Stimulated activated CD8-positive, alpha-beta memory T cell treated with anti-CD3 and anti-CD28 coated beads, Interleukin-12 subunit alpha, Interleukin-12 subunit beta, amount 100 ng/mL, for 24 hours (primary cell): ENCODE data around the gene RACK1.
"Not testable (repeated sequence)": the region's sequence is repeated elsewhere in the genome, so short reads cannot be mapped to it uniquely, and the experiment has no call there.

ENCODE experiments used
- DNase-seq: peaks from one replicate; pipeline ENCODE4 v3.0.0-alpha.2; 2020; ENCODE audit errors: extremely low read depth

RACK1 gene

DNA sequence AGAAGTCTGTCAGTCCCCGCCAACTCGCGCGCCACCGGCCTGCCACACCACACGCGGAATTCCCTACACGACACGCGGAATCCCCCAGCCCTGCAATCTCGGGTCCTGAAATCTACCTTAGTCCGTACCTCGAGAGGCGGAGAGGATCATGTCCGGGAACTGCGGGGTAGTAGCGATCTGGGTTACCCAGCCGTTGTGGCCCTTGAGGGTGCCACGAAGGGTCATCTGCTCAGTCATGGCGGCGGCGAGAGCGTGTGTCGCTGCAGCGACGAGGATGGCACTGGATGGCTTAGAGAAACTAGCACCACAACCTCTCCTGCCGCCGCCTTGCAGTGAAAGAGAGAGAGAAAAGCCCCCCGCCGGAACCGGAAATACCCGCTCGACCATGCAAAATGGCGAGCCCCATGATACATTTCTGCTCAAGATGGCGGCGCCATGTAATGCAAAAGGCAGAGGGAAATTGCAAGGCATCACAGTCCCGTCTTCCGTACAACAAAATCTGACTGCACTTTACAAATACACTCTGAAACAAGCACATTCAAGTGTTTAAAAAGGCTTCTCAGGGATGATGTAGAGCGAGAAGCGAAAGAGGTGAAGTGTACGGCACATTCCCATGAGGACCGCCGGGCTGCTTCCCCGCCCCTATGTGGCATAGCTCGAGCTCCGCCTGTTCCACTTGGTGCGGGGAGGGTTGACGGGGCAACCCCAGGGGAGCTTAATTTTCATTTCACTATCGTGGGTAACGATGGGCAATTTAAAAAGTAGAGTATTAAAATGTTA lies at the start of gene RACK1:
TSS of gene RACK1 (minus strand) at position 343 of the 780 bp plus-strand sequence. CDS start at position 237, 106 bp downstream.
- peak; percentile 81 for DNase-seq

DNA sequence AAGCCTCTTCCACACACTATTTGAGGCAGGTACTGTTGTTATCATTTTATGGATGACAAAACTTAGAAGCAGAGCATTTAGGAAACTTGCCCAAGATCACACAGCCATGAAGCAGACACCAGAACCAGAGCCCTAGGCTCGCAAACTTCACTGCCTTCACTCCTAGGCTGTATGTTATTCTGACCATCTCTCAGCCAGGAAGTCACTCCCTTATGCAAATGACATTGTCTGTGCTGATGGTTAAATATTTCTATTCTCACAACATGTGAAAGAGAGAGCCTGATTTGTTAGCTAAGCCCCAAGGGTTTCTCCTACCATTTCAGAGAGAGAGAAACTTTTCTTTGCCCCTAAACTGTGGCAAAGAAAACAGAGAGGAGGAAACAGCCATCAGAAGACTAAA lies 43.6 kb upstream of the RACK1 start:
- not testable (repeated sequence) for DNase-seq

DNA sequence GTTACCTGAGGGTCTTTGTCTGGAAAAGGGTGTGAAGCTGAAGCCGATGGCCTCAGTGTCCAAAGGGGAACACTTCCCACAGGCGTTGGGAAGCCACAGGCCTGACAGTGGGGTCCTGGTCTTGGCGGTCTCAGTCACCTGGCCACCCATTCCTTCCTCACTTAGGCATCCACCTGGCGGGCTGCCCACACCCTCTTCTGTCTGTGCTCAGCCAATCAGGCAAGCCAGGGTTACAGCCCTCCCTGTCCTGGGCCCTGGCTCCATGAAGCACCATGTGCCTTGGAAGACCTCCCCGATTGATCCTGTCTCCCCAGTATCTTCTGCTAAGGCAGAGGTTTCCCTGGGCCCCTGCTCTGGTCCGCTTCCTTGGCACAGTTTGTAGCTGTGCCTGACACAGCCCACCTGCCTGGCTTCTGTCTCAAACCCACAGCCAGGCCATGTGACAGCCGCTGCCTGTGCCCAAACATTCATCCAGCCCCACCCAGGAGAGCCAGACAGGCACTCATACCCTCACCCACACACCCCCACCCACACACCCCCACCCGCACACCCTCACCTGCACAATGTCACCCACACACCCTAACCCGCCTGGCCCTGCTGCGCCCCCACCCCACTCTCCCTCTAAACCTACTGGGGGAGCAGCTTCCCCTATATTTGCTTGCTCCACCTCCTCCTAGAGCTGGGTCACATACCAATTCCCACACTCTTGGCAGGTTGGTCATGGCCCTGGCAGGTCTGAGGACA lies 42.4 kb upstream of the RACK1 start:
- DNase-seq = not testable (repeated sequence)

DNA sequence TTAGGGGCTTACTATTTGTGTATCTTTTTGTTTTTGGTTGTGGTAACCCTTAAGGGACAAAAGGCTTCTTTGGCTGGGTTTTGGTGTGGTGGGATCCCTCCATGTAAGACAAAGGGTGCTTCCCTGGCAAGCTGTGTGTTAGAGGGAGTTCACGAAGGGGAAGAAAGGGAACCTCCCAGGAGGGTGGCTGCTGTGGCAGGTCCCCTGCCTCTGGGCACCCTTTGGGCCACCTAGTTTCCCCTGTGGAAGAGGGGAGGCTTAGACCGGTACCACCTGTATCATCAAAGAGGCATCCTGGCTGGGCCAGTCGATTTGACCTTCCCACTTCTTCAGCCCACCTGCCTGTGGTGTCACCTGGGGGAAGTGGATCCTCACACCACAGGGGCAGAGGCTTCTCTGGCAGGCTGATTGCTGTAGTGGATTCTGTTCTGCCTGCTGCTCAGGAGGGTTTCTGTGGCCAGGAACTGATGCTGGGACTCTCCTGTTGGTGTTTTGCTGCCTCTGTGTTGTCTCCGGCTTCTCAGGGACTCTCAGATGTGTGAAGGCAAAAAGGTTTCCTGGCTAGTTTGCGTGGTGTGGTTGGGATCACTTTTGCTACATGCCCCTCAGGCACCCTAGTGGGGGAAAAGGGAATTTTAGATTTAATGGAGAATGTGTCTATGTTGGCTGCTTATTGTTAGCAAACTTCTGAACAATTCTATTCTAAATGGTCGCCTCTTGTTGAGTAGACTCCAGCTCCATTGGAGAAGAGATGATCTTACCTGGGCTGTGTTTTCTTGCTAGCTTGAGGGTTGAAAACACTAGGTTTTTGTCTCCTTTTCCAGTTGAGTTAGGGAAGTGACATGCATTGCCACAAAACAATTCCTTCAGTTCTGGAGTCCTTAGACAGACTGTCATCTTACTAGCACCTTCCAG lies 40.4 kb upstream of the RACK1 start:
- DNase-seq = not testable (repeated sequence)

DNA sequence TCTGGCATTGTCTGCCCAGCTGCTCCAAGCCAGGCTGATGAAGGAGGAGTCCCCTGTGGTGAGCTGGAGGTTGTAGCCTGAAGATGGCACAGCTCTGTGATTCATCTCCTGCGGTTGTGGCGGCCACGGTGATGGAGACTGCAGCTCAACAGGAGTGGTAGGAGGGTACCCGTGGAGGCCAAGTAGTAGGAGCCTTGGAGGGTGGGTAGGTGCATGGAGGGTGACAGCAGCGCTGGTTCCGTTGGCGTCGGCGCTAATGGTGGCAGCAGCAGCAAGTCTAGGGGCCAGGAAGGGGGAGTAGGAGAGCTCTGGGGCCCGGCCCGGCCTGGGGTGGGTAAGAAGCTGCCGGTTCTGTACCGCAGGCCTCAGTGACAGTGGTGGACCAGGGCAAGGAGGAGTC lies 39.6 kb upstream of the RACK1 start:
- no peak for DNase-seq

DNA sequence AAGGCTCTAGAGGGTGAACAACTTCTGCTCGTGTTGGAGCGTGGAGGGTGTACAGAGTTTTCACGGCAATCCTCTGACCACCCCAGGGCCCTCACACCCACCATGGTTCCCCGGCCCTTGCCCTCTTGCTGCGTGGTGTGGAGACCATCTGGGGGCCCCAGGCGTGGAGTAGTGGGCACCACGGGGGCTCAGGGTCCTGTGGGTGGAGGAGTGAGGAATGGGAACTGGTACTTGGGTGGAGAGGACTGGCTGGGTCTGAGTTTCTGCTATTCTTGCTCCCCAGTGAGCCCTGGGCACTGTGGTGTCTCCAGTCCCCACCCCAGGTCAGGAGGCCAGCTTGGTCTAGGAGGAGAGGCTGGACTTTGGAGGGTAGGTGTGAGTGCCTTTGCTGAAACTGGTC lies 39.2 kb upstream of the RACK1 start:
- no peak for DNase-seq

DNA sequence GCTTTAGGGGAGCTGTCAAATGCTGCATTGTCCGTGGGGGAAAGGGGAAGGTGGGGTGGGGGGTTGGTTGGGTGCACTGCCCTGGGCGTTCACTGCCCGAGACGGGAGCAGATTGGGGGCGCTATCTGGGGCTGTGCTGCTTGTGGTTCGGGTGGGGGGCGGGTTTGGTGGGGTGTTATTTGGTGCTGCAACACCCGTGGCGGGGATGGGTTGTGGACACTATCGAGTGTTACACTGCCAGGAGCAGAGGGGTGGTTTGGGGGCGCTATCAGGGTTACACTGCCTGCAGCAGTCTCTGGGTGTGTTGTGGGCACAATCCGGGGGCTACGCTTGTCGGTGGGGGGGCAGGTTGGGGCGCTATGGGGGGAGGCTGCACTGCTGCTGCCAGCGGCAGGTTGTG lies 38.7 kb upstream of the RACK1 start:
- not testable (repeated sequence) for DNase-seq

DNA sequence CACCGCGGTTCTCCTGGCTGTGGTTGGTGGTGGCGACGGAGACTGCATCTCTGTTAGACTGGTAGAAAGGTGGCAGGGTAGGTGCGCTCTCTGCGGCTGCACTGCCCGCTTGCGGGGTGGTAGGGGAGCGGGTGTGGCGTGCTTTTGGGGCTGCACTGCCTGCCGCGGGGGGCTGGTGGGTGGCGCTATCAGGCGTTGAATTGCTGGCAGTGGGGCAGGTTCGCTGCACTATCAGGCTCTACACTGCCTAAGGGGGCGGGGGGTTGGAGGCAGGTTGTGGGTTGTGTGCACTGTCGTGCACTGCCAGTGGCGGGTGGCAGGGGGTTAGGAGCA lies 38.2 kb upstream of the RACK1 start:
- DNase-seq = no peak

DNA sequence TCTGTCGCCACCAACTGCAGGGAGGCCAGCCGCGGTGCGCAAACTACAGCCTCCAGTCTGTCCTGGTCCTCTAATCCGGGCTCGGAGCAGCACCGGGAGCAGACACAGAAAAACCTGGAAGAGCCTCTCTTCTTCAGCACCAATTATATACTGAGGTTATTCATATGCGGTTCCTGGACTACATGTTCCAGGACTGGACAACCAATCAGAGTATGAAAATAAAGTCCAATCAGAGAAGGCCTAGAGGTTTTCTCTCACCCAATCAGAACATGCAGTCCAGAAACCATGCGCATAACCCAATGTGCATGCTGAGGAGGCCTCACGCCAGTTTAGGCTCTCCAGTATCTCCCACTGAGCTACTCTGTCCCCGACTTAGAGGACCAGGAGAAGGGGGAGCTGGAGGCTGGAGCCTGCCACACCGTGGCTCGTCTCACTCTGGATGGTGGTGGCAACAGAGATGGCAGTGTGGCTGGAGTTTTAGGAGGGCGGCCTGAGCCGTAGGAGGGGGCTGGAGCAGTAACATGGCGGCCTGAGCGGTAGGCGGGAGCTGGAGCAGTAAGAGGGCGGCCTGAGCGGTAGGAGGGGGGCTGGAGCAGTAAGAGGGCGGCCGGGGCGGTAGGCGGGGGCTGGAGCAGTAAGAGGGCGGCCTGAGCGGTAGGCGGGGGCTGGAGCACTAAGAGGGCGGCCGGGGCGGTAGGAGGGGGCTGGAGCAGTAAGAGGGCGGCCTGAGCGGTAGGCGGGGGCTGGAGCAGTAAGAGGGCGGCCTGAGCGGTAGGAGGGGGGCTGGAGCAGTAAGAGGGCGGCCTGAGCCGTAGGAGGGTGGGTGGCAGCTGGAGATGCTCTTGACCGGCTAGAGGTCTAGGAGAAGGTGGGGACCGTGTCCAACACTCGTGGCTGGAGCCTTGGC lies 37.6 kb upstream of the RACK1 start:
- DNase-seq = no peak

DNA sequence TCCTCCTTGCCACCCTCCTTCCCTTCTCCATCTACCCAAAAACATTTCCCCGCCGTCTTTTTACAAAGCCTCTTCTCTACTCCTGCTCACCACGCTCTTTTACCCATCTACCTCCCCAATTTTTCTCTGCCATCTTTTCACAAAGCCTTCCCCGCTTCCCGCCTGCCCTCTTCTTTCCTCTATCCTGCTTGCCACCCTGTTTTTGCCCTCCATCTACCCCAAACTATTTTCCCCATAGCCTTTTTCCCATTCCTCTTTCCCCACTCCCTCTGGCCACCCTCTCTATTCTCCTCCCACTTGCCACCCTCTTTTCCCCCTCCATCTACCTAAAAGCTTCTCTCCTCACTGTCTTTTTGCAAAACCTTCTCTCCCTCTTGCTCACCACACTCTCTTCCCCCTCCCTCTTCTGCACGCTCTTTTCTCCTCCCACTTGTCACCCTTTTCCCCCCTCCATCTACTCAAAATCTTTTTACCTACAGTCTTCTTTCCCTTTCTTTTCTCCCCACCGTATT lies 36.6 kb upstream of the RACK1 start:
- no peak for DNase-seq

DNA sequence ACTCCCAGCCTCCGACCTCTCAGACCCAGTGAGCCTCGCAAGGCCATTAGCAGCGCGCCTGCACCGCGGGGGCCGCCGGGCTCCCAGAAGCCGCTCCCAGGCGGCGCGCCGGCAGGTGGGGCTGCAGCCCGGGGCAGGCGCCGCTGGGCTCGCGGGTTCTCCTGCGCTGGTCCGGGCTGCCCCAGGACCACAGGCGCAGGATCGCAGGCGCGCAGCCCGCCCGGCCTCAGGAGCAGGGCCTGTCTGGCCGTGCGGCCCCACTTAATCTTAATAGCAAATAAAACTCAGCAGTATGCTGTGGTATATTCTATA lies 29.7 kb upstream of the RACK1 start:
- DNase-seq = not testable (repeated sequence)

DNA sequence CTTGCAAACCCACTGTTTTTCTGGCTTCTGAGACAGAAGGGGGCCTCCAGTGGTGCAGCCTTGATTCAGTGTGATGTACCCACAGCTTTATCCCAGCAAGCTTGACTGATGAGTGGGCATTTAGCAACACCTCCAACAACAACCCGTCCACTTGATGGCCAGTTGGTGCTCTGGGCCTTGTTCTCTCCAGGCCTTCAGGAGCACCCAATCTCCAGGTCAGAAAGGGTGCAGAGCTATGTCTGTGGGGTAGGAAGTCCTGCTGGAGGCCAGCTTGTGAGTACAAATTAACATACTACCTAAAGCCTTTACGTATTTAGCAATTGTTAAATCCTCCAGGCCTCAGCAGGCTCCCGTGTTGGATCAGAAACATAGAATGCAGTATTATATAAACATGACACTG lies 27.4 kb upstream of the RACK1 start:
- DNase-seq = no peak

DNA sequence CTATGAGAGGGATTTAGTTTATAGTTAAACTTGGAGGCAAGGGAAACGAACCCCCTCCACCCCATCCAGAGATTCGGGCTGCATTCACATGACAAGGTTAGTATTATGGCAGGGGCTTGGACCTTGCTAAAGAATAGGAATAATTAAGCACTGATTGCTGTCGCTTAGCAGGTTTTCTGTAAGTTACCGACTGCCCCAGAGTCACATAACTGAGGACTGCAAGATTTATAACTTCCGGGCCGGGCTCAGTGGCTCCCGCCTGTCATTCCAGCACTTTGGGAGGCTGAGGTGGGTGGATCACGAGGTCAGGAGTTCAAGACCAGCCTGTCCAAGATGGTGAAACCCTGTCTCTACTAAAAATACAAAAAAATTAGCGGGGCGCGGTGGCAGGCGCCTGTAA lies 24.2 kb upstream of the RACK1 start:
- not testable (repeated sequence) for DNase-seq

DNA sequence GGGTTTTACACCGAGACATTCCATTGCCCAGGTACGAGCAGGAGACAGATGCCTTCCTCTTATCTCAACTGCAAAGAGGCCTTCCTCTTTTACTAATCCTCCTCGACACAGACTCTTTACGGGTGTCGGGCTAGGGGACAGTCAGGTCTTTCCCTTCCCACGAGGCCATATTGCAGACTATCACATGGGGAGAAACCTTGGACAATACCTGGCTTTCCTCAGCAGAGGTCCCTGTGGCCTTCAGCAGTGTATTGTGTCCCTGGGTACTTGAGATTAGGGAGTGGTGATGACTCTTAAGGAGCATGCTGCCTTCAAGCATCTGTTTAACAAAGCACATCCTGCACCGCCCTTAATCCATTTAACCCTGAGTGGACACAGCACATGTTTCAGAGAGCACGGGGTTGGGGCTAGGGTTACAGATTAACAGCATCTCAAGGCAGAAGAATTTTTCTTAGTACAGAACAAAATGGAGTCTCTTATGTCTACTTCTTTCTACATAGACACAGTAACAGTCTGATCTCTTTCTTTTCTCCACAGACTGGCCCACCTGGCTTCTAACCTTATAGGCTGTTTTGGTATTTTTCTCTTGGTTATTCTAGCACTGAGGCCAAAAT lies 23.7 kb upstream of the RACK1 start:
- DNase-seq = not testable (repeated sequence)

DNA sequence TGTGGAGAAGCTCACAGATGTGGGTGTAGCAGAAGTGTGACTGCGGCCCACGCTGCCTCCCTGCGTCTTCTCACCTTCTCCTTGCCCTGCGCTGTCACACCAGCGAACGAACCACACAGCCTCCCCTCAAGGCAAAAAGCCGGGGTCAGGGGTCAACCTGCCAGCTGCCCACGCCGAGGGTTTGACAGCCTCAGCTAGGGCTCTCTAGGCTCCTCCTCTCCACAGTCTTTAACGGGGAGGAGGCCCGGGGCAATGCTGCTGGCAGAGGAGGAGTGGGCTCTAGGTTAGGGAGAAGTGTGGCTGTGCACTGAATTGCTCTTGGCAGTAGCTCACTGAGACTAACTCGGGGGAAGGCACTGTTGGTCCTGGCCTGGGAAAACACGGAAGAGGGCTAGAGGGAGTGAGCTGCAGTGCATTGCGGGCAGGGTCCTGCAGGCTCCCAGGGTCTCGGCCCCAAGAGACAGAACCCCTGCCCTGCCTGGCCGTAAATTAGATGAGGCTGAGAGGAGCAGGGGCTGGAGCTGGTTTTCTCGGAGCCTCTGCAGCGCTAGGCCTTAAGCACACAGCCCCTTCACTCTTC lies 21.5 kb upstream of the RACK1 start:
- no peak for DNase-seq

DNA sequence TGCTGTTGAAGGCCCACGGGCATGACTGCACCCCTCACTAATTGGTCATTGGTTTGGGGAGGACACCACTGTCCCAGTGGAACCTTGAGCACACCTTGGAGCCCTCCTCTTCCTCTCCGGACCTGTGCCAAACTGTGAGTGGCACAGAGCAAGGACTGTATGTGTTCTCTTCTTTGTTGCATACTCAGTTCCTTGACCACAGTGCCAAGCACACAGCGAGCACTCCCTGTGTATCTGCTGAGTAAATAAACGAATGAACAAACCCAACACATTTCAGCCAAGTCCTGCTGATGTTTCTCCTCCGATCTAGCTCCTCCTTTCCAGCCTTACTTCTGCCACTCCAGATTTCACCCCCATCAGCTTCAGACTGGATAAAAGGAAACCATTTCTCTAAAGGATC lies 19.9 kb upstream of the RACK1 start:
- no peak for DNase-seq

DNA sequence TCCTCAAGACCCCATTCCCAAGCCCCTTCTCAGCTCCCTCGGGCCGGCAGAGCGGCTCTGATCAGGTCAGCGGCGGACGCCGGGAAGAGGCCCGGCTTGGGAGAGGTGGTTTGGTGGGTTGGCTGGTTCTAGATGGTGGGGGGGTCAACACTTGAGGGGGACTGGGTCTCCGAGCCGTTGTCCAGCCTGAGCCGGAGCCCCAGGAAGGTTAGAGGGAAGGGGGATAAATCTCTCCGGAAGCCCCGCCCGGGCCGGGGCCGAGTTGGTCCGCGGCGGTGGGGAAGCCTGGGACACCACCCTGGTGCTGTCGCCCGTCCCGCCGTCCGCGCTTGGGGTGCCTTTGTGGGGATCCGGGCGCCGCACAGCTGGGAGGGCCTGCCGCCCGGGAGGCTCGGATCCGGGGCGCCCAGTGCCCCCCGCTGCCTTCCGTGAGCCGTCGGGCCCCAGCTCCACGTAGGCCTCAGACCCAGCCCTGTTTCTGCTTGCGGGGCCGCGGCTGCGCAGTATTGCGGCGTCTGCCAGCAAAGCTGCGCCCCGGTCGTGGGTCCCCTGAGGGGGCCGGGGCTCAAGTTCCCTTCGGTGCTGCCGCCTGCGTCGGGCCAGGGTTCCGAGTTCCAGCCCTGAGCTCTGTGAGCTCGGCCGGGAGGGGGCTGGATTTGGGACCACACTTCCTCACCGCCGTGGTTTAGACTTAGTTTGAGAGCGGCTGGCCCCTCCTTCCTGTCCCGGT lies 17.8 kb upstream of the RACK1 start:
- DNase-seq = peak; percentile 47

DNA sequence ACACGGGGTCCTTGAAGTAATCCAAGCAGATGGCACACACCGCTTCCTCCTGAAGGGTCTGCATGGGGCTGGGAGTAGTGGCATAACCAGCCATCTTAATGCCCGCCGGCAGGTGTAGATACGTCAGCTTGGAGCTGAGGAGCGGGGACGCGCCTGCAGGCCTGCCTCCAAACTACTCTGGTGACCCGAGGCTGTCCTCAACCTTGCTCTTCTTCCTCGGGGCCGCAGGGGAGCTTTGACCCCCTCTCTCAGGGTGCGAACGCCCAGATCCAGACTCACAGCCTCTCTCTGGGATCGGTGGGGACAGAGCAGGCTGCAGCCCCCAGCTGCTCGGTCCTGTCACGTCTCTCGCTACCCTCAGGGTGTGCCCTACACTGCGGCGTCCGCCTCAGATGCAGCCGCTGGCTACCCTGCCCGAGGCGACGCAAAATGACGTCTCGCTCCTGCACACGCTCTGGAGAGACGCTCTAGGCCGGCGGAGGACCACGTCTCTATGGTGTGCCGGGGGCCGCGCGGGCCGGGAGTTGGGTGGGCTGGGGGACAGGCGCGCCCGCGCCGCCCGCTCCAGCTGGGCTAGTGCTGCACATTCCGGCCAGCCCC lies 17.1 kb upstream of the RACK1 start, which contains the start of gene TRIM52:
TSS of gene TRIM52 (minus strand) at position 424 of the 600 bp plus-strand sequence. CDS start at position 94, 330 bp downstream.
- DNase-seq = peak; percentile 78
